ENCODE data around the gene CAMK1.
"Not testable (repeated sequence)": the region's sequence is repeated elsewhere in the genome, so short reads cannot be mapped to it uniquely, and the experiment has no call there.

CAMK1 gene

DNA sequence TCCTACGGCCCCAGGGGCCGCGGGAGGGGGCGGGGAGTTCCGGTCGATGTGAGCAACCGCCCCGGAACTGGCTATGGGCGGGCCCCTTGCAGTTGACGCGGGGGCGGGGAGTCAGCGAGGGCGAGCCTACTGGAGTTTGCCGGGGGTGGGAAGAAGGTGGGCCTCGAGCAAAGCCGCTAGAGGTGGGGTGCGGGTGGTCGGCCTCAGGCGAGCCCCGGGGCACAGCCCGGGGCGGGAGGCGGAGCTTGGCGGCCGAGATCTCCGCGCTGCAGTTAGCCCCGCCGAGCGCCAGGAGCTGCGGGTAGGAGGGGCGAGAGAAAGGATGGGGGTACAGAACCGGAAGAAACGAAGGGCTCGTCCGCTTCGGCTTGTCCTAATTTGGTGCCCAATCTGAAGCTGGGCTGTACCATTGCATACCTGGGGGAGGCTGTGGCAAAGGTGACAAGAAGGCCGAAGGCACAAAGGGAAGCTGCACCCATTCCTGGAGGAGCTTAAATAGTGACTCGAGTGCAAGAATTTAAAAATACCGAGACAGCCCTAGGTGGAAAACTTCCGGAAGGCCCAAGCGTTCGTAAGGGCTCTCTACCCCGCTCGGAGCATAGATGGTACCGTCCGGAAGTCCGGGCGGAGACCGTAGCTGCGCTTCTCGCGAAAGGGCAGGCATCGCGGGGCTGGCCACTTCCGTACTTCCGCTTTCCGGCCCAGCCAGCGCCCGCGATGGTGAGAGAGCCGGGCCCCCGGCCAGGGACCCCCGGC is 22.8 kb upstream of the CAMK1 start, which contains the start of the genes ARPC4 and TADA3:
ARPC4 (plus strand) TSS at position 678 of the 756 bp plus-strand sequence; CDS start at position 718, 40 bp downstream.
TADA3 (minus strand) TSS at position 69 of the 756 bp plus-strand sequence. CDS start 1,007 bp downstream, outside the sequence.
- DNase-seq, result peak; percentile 93

DNA sequence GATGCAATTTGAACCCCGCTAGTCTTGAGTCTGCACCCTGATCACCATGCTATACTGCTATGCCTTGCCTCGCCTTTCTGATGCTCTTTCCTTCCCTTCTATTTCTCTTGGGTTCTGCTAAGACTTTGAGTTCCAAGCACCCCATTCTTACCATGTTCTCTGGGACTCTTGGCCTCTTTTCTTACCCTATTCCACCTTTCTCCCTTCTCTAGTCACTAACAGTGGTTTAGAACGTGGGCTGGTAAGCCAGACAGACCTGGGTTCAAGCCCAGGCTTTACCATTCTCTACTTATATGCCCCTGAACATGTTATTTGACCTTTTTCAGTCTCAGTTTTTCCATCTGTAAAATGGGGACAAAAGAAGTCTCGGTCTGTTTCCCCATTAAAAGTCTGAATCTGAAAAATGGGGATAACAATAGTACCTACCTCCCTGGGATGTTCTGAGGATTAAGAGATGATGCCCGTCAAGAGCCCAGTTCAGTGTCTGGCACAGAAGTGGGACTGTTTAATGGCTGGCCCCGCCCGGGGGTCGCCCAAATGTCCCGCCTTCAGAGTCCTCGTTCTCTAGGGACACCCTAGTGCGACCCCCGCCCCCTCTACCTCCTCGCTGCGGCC is 22.1 kb upstream of the CAMK1 start:
- DNase-seq, result no peak

DNA sequence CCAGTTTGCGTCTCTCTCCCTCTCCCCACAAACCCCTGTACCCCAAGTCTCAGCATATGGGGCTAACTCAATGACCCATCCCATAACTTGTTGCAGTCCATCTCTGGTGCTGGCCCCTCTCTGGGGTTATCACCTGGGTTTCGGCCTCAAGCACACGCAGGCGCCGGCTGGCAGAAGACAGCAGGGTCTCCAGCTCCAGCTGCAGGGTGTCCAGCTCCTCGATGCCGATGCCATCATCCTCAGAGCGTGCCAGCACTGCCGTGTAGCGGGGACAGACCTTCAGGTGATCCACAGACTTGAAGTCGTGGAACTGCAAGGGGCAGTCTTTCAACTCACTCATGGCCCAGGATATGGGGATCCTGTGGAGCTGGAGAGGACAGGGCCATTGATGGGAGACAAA is 21.4 kb upstream of the CAMK1 start:
- no peak for DNase-seq

DNA sequence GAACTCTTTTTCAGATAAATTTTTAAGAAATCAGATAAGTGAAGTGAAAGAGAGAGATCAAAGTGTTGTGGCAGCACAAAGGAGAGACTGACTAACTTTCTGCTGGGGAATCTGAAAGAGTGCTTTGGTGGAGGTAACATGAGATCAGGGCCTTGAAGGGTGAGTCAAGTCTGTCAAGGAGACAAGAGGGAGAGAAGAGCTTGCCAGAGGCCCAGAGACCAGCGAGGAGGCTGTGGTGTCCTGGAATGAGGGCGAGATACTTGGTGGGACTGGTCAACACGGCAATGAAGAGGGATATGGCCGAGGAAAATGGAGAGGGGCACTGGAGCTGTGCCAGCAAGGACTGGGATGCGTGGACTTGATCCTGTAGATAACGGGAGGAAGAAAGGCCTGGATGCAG is 18.0 kb upstream of the CAMK1 start:
- DNase-seq, result peak; percentile 32

DNA sequence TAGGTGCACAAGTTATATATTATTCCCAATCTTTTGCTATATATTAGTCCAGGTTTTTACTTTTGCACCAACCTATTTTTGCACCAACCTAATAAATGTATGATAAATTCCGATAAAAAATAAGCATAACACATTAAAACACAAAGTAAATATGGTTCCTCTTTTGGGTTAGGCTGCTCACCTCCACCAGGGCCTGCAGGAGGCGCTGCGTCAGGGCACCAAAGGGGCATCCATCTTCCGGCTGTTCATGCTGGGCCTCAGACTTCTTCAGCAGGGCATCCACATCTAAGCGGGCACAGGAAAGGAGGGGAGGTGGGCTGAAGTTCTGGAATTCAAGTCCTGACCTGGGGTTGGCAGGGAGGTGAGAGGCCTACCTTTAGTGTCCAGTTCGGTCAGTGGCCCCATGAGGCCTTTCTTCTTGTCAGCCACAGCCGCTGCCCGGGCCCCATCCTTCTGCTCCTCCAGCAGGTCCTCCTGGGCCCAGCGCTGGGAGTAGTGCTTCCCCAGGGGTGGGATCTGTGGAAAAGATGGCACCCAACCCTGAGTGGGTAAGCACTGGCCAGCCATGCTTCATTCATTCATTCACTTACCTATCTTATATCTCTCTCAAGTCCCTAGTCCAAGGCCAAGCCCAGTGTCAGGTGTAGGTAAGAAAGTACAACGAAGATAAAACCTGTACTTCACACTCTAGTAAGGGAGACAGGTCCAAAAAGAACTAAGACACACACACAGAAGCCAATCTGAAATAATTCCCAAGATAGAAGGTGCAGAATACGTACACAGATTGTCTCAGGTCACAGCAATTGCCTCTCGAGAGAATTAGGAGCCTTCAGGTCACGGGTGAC is 17.3 kb upstream of the CAMK1 start:
- DNase-seq, result no peak

DNA sequence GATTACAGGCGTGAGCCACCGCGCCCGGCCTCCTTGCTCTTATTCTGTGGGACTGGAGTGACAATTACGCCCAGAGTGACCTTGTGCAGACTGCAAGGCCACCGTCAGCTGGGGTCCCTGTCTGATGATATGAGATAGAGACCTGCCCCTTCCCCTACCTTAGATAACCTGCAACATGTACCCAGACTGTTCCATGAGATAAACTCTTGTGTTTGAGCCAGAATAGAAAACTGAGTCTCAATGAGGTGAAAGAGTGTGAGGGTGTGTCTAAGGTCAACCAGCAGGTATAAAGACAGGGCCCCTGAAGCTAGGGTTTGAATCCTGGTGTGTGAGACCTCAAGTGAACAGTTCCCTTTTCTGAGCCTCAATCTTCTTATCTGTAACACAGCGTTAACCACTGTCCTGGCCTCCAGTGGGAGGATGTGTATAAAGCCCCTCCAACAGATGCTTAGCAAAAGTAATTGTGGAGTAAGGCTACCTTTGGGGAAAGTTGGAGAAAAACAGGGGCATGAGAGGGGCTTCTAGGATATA is 16.5 kb upstream of the CAMK1 start:
- DNase-seq, result no peak

DNA sequence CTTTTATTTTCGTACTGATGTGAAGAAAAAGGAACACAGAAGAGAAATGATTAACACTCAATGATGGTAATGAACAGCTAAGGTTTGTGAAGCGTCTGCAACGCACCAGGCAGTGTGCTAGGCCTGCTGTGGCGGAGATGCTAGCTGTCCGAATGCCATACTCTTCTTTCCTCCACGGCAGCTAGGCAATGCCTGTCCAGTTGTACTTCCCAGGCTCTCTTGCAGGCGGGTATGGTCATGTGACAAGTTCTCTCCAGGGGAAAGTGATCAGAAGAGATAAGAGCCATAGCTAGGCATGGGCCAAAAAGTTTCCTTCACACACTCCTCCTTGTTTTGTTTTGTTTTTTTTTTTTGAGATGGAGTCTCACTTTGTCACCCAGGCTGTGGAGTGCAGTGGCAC is 15.9 kb upstream of the CAMK1 start:
- DNase-seq, result no peak

DNA sequence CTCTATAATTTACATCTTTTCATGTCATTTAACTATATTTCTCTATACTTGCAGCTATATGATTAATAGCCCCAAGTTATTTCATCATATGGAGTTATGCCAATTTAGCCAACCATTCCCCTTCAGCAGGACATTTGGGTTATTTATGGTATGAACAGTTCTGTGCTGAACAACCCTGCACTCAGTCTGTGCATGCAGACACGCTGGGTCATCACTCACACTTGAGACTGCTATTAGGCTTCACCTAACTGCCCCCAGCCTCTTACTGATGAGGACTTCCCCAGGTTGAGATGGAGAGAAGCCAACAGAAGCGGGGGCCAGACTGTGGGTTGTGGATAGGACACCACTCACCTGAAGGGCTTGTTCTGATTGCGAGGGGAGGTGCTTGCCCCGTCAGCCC is 15.2 kb upstream of the CAMK1 start:
- no peak for DNase-seq

DNA sequence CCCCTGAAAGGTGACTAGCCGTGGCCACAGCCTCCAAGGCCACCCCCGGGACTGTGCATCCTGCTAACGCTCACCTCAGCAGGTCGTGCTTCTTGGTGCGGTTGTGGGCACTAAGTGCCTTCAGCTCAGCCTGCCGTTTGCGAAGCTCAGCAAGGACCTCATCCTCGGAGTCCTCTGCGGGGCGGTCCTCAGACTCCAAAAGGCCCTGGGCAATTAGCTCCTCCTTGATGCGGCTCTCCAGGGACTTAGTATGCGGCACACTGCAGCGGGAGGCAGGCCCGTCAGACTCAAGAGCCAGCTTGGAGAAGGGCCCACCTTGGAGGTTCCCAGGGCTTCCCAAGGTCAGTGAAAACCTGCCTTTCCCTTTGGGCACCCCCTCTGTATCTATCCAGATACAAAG is 14.2 kb upstream of the CAMK1 start:
- no peak for DNase-seq

DNA sequence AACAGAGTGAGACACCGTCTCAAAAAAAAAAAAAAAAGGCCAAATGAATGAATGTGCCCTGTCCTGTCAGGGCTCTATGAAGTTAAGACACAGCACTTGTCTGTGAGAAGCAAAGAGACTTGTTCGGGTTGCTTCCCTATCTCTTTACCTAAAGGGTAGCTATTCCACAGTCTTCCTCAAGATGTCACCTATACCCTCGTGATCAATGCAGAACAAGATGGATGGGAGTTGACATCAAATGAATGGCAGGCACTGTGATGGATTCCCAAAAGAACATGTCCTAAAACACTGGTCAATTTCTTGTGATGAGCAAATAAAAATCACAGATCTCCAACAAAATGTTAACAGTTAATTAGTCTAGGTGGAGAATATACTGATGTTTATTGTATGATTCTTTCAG is 13.0 kb upstream of the CAMK1 start:
- peak; percentile 35 for DNase-seq

DNA sequence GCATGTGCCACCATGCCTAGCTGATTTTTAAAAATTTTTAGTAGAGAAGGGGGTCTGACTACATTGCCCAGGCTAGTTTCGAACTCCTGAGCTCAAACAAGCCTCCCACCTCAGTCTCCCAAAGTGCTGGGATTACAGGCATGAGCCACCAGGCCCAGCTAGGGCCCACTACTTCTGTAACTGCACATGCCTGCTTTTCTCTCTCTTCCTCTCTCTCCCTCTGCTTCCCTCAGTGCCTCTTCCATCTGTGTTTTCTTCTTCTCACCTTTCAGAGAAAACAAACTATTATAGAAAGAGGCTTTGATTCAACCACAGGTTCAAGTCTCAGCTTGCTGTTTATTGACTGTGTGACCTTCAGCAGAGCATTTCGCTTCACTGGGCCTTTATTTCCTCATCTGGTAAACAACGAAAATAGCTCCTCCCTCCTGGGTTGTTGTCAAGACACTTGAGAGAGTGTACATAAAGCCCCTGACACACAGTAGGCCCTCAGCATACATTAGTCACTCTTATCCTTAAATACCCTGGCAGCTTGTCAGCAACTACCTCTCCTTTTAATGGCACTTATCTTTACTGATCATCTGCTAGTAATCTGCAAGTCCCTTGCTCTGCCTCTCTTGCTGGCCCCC is 12.3 kb upstream of the CAMK1 start:
- DNase-seq, result no peak

DNA sequence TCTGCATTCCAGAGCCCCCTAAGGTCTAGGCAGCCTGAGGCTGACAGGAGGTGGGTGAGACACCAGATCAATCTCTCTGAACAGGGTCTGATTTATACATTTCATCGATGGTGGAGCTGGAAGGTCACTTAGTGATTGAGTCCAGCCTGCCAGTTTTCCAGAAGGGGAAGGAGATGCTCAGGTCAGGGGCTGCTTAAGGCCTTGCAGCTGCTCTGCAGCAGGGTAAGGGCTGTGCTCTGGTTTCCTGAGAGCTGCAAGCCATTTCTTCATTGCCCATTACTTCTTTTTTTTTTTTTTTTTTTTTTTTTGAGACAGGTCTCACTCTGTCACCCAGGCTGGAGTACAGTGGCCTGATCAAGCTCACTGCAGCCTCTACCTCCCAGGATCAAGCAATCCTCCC is 11.8 kb upstream of the CAMK1 start:
- DNase-seq, result no peak

DNA sequence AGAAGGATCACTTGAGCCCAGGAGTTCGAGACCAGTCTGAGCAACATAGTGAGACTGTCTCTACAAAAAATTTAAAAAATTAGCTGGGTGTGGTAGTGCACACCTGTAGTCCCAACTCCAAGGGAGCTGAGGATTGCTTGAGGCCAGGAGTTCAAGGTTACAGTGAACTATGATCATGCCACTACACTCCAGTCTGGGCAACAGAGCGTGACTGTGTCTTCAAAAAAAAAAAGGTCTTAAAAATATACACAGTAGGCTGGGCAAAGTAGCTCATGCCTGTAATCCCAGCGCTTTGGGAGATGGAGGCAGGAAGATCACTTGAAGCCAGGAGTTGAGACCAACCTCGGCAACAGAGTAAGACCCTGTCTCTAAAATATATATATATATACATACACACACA is 11.2 kb upstream of the CAMK1 start:
- DNase-seq, result no peak

DNA sequence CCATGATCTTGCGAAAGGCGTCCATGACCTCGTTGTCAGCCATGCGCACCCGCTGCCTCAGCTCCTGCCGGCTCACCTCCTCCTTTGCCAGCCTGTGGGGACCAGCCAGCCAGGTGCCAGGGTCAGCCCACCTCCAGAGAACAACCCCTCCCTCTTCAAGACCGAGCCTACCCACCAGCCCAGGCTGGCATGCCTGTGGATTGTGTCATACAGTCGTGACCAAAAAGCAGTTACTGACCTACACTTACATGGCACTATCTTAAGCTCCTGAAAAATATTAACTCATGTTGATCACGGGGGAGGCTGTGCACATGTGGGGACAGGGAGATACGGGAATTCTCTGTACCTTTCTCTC is 10.7 kb upstream of the CAMK1 start:
- no peak for DNase-seq

DNA sequence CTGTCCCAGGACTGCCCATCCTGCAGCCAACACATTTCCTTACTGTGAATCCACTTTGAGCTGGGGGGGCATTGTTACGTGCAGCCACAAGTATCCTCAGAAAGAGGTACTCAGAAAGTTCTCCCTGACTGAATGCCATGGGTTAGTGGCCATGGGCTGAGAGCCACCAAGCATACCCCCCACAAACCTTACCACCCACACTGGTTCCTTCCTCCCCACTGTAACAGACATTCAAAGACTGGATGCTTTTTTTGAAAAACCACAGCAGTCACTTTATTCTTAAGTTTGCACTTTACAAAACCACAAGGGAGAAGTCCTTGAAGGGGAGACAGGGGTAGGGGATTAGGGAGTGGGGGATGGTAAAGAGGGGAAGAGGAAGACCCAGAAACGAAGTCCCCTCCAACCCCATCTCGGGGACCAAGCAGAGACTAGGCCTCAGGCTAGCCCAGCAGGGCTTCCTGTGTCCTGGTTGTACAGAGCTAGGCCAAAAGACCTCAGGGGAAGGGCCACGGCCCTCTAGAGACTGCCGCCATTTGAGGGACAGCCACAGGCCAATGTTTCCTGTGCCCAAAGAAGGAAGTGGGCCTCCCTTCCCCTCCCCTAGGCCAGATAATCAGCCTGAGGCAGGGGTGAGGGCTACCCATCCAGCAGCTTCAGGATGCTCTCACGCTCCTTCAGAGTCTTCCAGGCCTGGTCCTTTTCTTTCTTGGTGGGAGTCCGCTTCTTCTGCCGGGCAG is 10.1 kb upstream of the CAMK1 start:
- peak; percentile 57 for DNase-seq

DNA sequence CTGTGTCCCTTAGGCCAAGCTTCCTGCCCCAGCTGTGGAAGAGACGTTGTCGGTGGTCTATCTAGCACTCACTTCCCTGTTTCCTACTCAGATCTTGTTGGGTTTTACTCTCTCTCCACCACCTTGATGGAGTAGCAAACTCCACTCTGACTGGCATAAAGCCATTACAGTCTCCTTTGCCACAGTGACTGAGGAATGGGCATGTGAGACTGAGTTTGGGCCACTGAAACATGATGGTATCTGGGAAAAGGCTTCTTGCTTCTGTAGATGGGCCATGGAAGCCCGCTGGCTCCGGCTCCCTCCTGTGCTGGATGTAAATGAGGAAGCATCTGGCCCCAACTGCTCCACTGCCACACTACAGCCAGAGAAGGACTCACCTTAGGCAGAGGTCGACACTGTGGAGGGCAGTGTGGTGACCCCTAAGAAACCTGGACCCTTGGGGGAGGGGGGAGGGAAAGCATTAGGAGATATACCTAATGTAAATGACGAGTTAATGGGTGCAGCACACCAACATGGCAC is 9.4 kb upstream of the CAMK1 start:
- DNase-seq, result no peak

DNA sequence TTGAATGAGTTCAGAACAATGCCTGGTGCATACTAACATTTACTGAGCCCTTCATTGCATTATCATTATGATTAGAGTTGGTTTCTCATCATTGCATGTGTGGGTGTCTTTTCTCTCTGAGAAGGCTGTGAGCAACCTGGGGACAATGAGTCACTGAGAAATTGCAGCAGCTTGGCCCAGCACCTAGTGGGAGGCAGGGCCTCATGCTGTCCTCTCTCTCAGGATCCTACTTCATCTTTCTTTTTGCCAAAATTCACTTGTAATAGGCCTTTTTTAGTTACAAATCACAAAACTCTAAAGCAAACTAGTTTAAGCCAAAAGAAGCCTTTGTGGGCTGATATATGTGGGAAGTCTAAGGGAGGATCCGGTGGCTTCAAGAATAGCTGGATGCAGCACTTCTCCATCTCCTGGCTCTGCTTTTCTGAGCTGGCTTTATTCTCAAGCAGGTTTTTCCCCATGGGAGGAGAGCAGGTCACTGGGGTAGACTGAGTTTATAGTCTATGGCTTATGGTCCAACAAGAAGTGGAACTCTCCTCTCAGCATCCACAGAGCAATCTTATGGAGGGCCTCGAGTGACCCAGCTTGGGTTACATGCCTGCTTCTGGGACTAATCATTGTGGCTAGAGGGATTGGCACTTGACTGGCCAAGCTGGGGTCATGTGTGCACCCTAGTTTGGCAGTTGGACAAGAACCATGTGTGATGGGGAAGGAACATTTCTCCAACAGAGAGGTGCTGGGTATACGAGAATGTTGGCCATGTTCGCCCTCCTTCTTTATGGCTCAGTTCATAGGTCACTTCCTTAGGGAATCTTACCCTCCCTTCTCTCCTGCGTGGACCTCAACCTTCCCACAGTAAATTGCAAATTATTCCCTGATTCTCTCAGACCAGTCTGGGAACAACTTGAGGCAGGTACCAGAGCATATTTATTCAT is 8.7 kb upstream of the CAMK1 start:
- DNase-seq, result peak; percentile 80

DNA sequence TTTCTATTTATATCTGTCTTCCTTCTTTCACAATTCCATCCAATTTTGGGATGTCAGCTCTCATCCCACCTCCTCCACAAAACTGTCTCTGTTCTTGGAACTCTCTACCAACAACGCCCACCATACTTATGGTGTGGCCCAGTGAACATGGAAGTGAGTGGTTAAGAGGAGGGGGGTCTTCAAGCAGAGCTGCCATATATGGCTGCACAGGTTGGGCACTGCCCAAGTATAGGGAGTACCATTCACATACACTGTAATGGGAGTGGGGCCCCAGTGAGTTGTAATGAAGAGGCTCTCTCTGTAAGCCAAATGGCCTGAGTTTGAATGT is 7.9 kb upstream of the CAMK1 start:
- DNase-seq, result no peak

DNA sequence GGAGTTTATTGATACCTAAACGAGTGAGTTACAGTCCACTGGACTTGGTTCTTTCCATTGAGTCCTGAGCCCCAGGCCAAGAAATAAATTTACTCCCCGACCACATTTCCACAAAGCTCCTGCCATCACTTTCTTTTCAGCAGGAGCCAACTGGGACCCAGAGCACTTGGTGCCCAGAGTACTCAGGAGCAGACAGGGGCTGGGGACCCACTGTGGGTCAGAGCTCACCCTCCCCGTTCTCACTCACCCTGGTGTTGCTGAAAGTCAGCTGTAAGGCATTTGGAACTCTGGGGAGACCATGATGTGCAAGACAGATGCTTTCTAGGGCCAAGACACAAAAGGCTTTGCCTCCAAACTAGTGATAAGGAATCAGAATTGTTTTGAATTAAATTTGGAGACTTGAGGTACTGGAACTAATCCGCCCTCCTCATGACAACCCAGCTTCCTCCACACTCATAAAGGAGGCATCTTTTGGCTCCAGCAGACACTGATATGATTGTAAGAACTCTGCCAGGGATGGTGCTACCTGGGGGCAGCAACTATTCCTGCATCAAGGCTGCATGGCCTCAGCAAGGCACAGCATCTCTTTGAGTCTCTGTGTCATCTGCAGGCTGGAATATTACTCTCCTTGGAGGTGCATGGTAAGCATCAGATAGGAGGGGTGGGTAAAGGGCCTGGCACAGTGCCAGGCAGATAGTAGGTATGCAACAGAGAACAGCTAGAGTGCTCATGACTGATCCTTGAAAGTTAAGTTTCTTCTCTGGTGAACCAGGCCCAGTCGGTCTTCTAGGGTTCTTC is 7.3 kb upstream of the CAMK1 start:
- DNase-seq, result no peak

DNA sequence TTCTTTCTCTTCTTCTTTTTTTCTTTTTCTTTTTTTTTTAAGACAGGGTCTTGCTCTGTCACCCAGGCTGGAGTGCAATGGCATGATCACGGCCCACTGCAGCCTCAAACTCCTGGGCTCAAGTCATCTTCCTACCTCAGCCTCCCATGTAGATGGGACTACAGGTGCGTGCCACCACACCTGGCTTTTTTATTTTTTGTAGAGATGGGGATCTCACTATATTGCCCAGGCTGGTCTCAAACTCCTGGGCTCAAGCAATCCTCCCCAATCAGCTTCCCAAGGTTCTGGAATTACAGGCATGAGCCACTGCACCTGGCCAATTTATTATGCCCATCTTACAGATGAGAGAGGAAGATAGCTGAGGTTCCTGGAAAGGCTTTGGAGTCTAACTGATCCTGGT is 1.3 kb upstream of the CAMK1 start:
- DNase-seq, result not testable (repeated sequence)

Measured in activated CD4-positive, alpha-beta T cell treated with anti-CD3 and anti-CD28 coated beads, Interleukin-2, amount 50 U/mL, for 16 hours (primary cell).